A673 (cell line): Measurements from ENCODE around the gene GTPBP1.

Experiments used
- CTCF ChIP-seq: fragments of 300-800, 200-600 bp; sonication (generic); conservative IDR thresholded peaks from 2 replicates; pipeline ENCODE4 v1.5.1; 2017; ENCODE audit warnings: low read depth, mild to moderate bottlenecking, antibody characterized with exemption, low read length, moderate library complexity, mixed read lengths
- EZH2 ChIP-seq: fragments of 200-600 bp; sonication (generic); IDR thresholded peaks from 2 replicates; pipeline ENCODE4 v1.6.1; 2017; ENCODE audit warnings: borderline replicate concordance, low read depth, mild to moderate bottlenecking, mixed read lengths, antibody characterized with exemption, low read length; ENCODE audit not compliant: poor library complexity, severe bottlenecking

- TF ChIP-seq CTCF (no peak), EZH2 (no peak)
Observed at GRCh38 chr22:38710866-38711265, 5.1 kb downstream of the GTPBP1 start.
